Naive thymus-derived CD4-positive, alpha-beta T cell (primary cell): ENCODE measurements around the gene AP5S1. TPM values are rescaled to one million over a fixed set of nuclear protein-coding genes. Genes with fewer than 3 reads are reported as not detected.

Experiments
- ATAC-seq: fragments of 150-1000 bp; cut with Tn5 transposase; 2 replicates; pipeline ENCODE4 v1.10.0; 2021; ENCODE audit warnings: mild to moderate bottlenecking, moderate library complexity
- CTCF ChIA-PET: fragments of 350-600 bp; sonication (Branson Sonifier 250); formaldehyde crosslinking; loops from one replicate; lab custom pipeline; 2021; ENCODE audit warnings: antibody characterized with exemption; lab: Charles Lee
- POLR2A ChIA-PET: fragments of 350-600 bp; sonication (Branson Sonifier 250); formaldehyde crosslinking; loops from one replicate; lab custom pipeline; 2021; ENCODE audit warnings: antibody characterized with exemption, inconsistent platforms; lab: Charles Lee
- DNase-seq, 9 donors: peaks; one replicate each; pipeline versions ENCODE4 v3.0.0 to v3.0.0-alpha.2; 2020 to 2022; ENCODE audit warnings: mixed read lengths in 1 of 9
- H3K27ac ChIP-seq: one replicate; pipeline ENCODE4 v1.7.0; 2013; ENCODE audit warnings: mild to moderate bottlenecking, low read depth, low read length, moderate library complexity
- H3K27me3 ChIP-seq, 2 donors: one replicate each; pipeline ENCODE4 v1.7.0; 2013; ENCODE audit warnings: low read length in 2 of 2, mild to moderate bottlenecking in 2 of 2, moderate library complexity in 2 of 2; ENCODE audit not compliant: control insufficient read depth in 2 of 2, insufficient read depth in 2 of 2
- H3K36me3 ChIP-seq, 3 experiments: 1 replicate in 2 of 3; 2 replicates in 1 of 3; pipeline ENCODE4 v1.7.0; 2013; ENCODE audit warnings: low read length in 3 of 3, mild to moderate bottlenecking in 3 of 3, moderate library complexity in 1 of 3; ENCODE audit not compliant: insufficient read depth in 3 of 3, control insufficient read depth in 2 of 3
- H3K4me1 ChIP-seq, 2 donors: one replicate each; pipeline ENCODE4 v1.7.0; 2013; ENCODE audit warnings: low read length in 2 of 2, mild to moderate bottlenecking in 2 of 2, moderate library complexity in 1 of 2; ENCODE audit not compliant: control insufficient read depth in 2 of 2, insufficient read depth in 2 of 2
- H3K4me3 ChIP-seq: 2 replicates; pipeline ENCODE4 v1.7.0; 2013; ENCODE audit warnings: mild to moderate bottlenecking, low read length
- H3K9me3 ChIP-seq, 3 experiments: 1 replicate in 2 of 3; 2 replicates in 1 of 3; pipeline ENCODE4 v1.7.0; 2013; ENCODE audit warnings: low read length in 3 of 3; ENCODE audit not compliant: control insufficient read depth in 2 of 3
- H3K27ac Mint-ChIP-seq, 9 donors: one replicate each; pipeline ENCODE4 v1.8.0; 2020 to 2022; ENCODE audit warnings: mixed read lengths in 9 of 9, mild to moderate bottlenecking in 8 of 9, moderate library complexity in 5 of 9, inconsistent platforms in 2 of 9
- H3K27me3 Mint-ChIP-seq, 5 donors: one replicate each; pipeline ENCODE4 v1.8.0; 2021 to 2022; ENCODE audit warnings: mixed read lengths in 5 of 5, mild to moderate bottlenecking in 1 of 5
- H3K36me3 Mint-ChIP-seq, 5 donors: one replicate each; pipeline ENCODE4 v1.8.0; 2020 to 2022; ENCODE audit warnings: mixed read lengths in 5 of 5, mild to moderate bottlenecking in 3 of 5, inconsistent platforms in 1 of 5
- H3K4me1 Mint-ChIP-seq, 7 donors: one replicate each; pipeline ENCODE4 v1.8.0; 2020 to 2022; ENCODE audit warnings: mixed read lengths in 7 of 7, mild to moderate bottlenecking in 3 of 7, inconsistent platforms in 1 of 7
- H3K4me3 Mint-ChIP-seq, 10 donors: one replicate each; pipeline ENCODE4 v1.8.0; 2020 to 2022; ENCODE audit warnings: mild to moderate bottlenecking in 10 of 10, mixed read lengths in 10 of 10, moderate library complexity in 6 of 10, inconsistent platforms in 2 of 10
- H3K9me3 Mint-ChIP-seq, 11 donors: one replicate each; pipeline ENCODE4 v1.8.0; 2020 to 2022; ENCODE audit warnings: mixed read lengths in 11 of 11, mild to moderate bottlenecking in 4 of 11, inconsistent platforms in 1 of 11, moderate library complexity in 1 of 11
- intact Hi-C, 2 donors: fragments of 100-400 bp; cut with micrococcal nuclease; formaldehyde crosslinking; loops; one replicate each; pipeline ENCODE4 v1.15.1; 2023
- polyA plus RNA-seq, 2 donors: library from polyadenylated mRNA; unstranded; fragments of 300-500 nt; fragmentation: Illumina TruSeq; gene quantifications; one replicate each; pipeline ENCODE4 v1.2.3, GENCODE V29; 2021
- total RNA-seq, 6 experiments: library from RNA in 5 of 6; stranded (reverse) in 5 of 6; gene quantifications; 1 replicate in 5 of 6; 2 replicates in 1 of 6; pipeline ENCODE4 v1.2.3 and lab custom pipeline; 2021 to 2026

The AP5S1 gene
- total and polyA plus RNA-seq, 7 experiments from 2014 or later, result 7.9 to 25.9 (median 12.3) TPM

DNA sequence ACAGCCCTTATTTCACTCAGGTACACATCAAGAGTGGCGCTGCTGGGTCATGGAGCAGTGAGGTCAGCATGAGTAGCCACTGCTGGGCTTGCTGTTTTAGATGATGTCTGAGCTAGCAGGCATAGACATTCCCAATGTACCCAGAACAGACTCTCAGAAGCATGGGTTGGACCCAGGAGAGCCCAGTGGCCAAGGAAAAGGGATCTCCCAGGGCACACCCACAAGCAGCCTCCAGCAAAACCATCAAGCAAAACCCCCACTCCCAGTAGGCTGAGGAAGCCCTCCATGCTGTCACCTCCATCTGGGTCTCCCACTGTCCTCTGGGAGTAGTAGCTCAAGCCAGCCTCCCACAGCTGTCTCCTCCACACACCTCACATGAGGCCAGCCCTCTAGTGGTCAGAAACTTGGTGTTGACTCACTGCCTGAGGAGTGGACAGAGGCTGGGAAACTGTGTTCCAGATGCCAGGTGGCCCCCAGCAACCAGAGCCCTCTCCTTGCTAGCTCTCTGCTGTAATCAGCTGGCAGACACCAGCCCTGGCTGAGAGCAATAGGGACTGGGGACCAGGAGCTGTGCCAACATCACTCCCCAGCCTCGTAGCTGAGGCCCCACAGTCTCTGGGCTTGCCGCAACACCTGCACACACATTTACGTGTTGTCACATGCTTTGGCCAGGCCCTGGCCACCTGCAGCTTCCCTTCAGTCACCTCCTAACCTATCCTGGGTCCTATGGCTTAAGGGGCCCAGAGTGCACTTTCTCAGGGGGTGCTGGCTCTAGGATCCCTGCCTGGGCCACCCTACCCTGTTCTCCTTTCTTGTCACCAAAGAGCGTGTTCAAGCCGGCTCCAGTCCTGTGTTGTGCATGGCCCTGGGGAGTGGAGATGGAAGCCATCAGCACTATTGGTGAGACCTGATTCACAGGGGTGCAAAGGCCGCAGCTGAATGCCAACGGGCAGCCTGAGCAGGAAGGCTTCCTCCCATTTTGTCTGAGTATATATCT is 1.9 kb upstream of the AP5S1 start:
- Mint-ChIP-seq H3K4me3 (peak overlapping the region in 8 of 10 donors; percentile 37 to 95 (median 52)), H3K27ac (peak overlapping the region in 7 of 9 donors; percentile 7 to 97 (median 69)), H3K36me3 (peaks cover 0 to 6% (median 5%) of the 10 kb centered on the region in 5 donors), H3K27me3 (no peaks in the 10 kb centered on the region), H3K9me3 (peaks cover 0 to 1% (median 0%) of the 10 kb centered on the region in 11 donors), H3K4me1 (peaks cover 25 to 63% (median 58%) of the 10 kb centered on the region in 7 donors)
- ATAC-seq, result no peak
- DNase-seq, result no peak
- POLR2A ChIA-PET, result interaction anchor here (0.5 to 13.1 kb wide), 6 partner anchors 23 to 1041 kb away, joined by 3 to 134 read pairs (median 30); partner anchors contain the start of genes ADISSP, CDC25B and CENPB
- intact Hi-C loops, result no loop called here
- no peaks in the 10 kb centered on the region for H3K27me3 ChIP-seq
- H3K9me3 ChIP-seq, result no peaks in the 10 kb centered on the region
- H3K36me3 ChIP-seq, result peaks cover 6 to 9% (median 8%) of the 10 kb centered on the region in 3 experiments
- CTCF ChIA-PET, result interaction anchor here (0.7 to 5.6 kb wide), 5 partner anchors 9 to 208 kb away, joined by 3 to 82 read pairs (median 12); partner anchors contain the start of genes CDC25B and CENPB
- no peak overlapping the region for H3K4me3 ChIP-seq
- no peak overlapping the region for H3K27ac ChIP-seq
- peaks cover 46 to 55% of the 10 kb centered on the region in 2 donors for H3K4me1 ChIP-seq

- Histone ChIP-seq H3K4me3 (peak overlapping the region; percentile 90), H3K4me1 (peaks cover 39 to 48% of the 10 kb centered on the region in 2 donors), H3K9me3 (no peaks in the 10 kb centered on the region), H3K27me3 (no peaks in the 10 kb centered on the region), H3K36me3 (peaks cover 8 to 20% (median 12%) of the 10 kb centered on the region in 3 experiments), H3K27ac (peak overlapping the region; percentile 98)
- ChIA-PET CTCF (interaction anchor here (0.7 to 5.6 kb wide), 7 partner anchors 7 to 207 kb away, joined by 3 to 82 read pairs (median 6); partner anchors contain the start of genes CDC25B and CENPB), POLR2A (interaction anchor here (0.5 to 13.1 kb wide), 11 partner anchors 24 to 1042 kb away, joined by 3 to 134 read pairs (median 9); partner anchors contain the start of genes ADISSP, CDC25B, CENPB and SPEF1)
- no peak for ATAC-seq
- intact Hi-C loops, result loop anchor here (1.0 to 2.0 kb wide), 15 partner anchors 8 to 266 kb away; partner anchors contain the start of genes CENPB (in 2 of the 2), MAVS (in 2 of the 2), PANK2 (in 2 of the 2) and ADISSP (in 1 of the 2)
- Mint-ChIP-seq H3K36me3 (peaks cover 0 to 6% (median 5%) of the 10 kb centered on the region in 5 donors), H3K4me1 (peaks cover 19 to 55% (median 50%) of the 10 kb centered on the region in 7 donors), H3K9me3 (peaks cover 0 to 1% (median 0%) of the 10 kb centered on the region in 11 donors), H3K27me3 (no peaks in the 10 kb centered on the region), H3K27ac (peak overlapping the region; percentile 90 to 98 (median 95)), H3K4me3 (peak overlapping the region; percentile 66 to 95 (median 88))
- DNase-seq, result no peak
Observed at GRCh38 chr20:3819411-3820047, 818 bp upstream of the AP5S1 start.

- peaks cover 14 to 45% (median 38%) of the 10 kb centered on the region in 7 donors for H3K4me1 Mint-ChIP-seq
- H3K9me3 ChIP-seq, result no peaks in the 10 kb centered on the region
- H3K4me1 ChIP-seq, result peaks cover 27 to 33% of the 10 kb centered on the region in 2 donors
- H3K4me3 ChIP-seq, result peak overlapping the region; percentile 90
- H3K27me3 Mint-ChIP-seq, result no peaks in the 10 kb centered on the region
- POLR2A ChIA-PET, result interaction anchor here (0.7 to 13.1 kb wide), 17 partner anchors 11 to 642 kb away, joined by 3 to 134 read pairs (median 5); partner anchors contain the start of genes ADISSP, CDC25B, CENPB and SPEF1
- peak overlapping the region; percentile 94 to 99 (median 97) for H3K27ac Mint-ChIP-seq
- DNase-seq (no peak), ATAC-seq (no peak)
- peaks cover 0 to 1% (median 0%) of the 10 kb centered on the region in 11 donors for H3K9me3 Mint-ChIP-seq
- H3K27me3 ChIP-seq, result no peaks in the 10 kb centered on the region
- CTCF ChIA-PET, result interaction anchor here (0.6 to 5.6 kb wide), 14 partner anchors 9 to 1736 kb away, joined by 3 to 82 read pairs (median 4); partner anchors contain the start of genes CDC25B and CENPB
- peaks cover 8 to 35% (median 14%) of the 10 kb centered on the region in 3 experiments for H3K36me3 ChIP-seq
- H3K27ac ChIP-seq, result peak overlapping the region; percentile 98
- intact Hi-C loops, result loop anchor here (1.0 to 2.0 kb wide), 15 partner anchors 10 to 264 kb away; partner anchors contain the start of genes CENPB (in 2 of the 2), MAVS (in 2 of the 2), PANK2 (in 2 of the 2) and ADISSP (in 1 of the 2)
- H3K36me3 Mint-ChIP-seq, result peaks cover 0 to 10% (median 5%) of the 10 kb centered on the region in 5 donors
- peak overlapping the region; percentile 85 to 95 (median 92) for H3K4me3 Mint-ChIP-seq
Observed at GRCh38 chr20:3820901-3821727, 767 bp downstream of the AP5S1 start.

DNA sequence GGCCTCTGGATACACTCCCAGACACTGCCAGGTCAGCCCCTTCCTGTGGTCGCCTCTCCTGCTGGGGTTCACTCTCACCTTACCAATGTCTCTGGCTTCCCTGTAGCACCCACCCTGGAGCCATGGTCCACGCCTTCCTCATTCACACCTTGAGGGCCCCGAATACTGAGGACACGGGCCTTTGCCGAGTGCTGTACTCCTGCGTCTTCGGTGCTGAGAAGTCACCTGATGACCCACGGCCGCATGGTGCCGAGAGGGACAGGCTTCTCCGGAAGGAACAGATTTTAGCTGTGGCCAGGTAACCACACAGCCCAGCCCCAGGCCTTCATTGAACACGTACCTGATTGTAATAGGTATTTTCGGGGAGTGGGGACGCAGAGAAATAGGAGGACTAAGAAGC is 1.6 kb downstream of the AP5S1 start:
- peaks cover 0 to 18% (median 7%) of the 10 kb centered on the region in 5 donors for H3K36me3 Mint-ChIP-seq
- peaks cover 0 to 1% (median 0%) of the 10 kb centered on the region in 11 donors for H3K9me3 Mint-ChIP-seq
- ATAC-seq (no peak), DNase-seq (no peak)
- ChIA-PET CTCF (interaction anchor here (1.1 to 5.6 kb wide), 2 partner anchors 26 to 34 kb away, joined by 3 to 82 read pairs; partner anchors contain the start of genes CDC25B and CENPB), POLR2A (interaction anchor here (1.0 to 13.1 kb wide), 7 partner anchors 17 to 54 kb away, joined by 3 to 134 read pairs (median 11); partner anchors contain the start of genes ADISSP, CDC25B and SPEF1)
- H3K4me1 ChIP-seq, result peaks cover 20 to 24% of the 10 kb centered on the region in 2 donors
- intact Hi-C loops, result loop anchor here in 1 of 2 donors (2.0 kb wide), 1 partner anchor 217 kb away; no protein-coding TSS in a partner anchor
- H3K36me3 ChIP-seq, result peaks cover 8 to 43% (median 14%) of the 10 kb centered on the region in 3 experiments
- H3K4me3 ChIP-seq, result no peak overlapping the region
- H3K27ac ChIP-seq, result no peak overlapping the region
- H3K27me3 Mint-ChIP-seq, result no peaks in the 10 kb centered on the region
- H3K27me3 ChIP-seq, result no peaks in the 10 kb centered on the region
- no peaks in the 10 kb centered on the region for H3K9me3 ChIP-seq
- peak overlapping the region; percentile 38 to 95 (median 90) for H3K4me3 Mint-ChIP-seq
- H3K27ac Mint-ChIP-seq, result peak overlapping the region; percentile 69 to 99 (median 96)
- H3K4me1 Mint-ChIP-seq, result peaks cover 6 to 40% (median 31%) of the 10 kb centered on the region in 7 donors

DNA sequence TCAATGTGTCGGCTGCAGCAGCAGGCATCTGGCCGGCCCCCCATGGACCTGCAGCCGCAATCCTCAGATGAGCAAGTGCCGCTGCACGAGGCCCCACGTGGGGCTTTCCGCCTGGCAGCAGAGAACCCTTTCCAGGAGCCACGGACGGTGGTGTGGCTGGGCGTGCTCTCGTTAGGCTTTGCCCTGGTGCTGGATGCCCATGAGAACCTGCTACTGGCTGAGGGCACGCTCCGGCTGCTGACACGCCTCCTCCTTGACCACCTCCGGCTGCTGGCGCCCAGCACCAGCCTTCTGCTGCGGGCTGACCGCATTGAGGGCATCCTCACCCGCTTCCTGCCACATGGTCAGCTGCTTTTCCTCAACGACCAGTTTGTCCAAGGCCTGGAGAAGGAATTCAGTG is 3.5 kb downstream of the AP5S1 start:
- Mint-ChIP-seq H3K4me1 (peaks cover 6 to 27% (median 23%) of the 10 kb centered on the region in 7 donors), H3K4me3 (peak overlapping the region in 1 of 10 donors; percentile 56), H3K36me3 (peaks cover 0 to 20% (median 8%) of the 10 kb centered on the region in 5 donors), H3K27me3 (no peaks in the 10 kb centered on the region), H3K9me3 (peaks cover 0 to 1% (median 0%) of the 10 kb centered on the region in 11 donors), H3K27ac (no peak overlapping the region)
- no peaks in the 10 kb centered on the region for H3K27me3 ChIP-seq
- no peak overlapping the region for H3K4me3 ChIP-seq
- H3K36me3 ChIP-seq, result peaks cover 8 to 43% (median 14%) of the 10 kb centered on the region in 3 experiments
- no peaks in the 10 kb centered on the region for H3K9me3 ChIP-seq
- intact Hi-C loops, result no loop called here
- DNase-seq, result no peak
- POLR2A ChIA-PET, result interaction anchor here (0.6 kb wide), 1 partner anchor 56 kb away, joined by 8 read pairs; no protein-coding TSS in a partner anchor
- peaks cover 8 to 16% of the 10 kb centered on the region in 2 donors for H3K4me1 ChIP-seq
- no peak for ATAC-seq
- CTCF ChIA-PET, result no interaction called here
- H3K27ac ChIP-seq, result no peak overlapping the region
